SU-DHL-6 (cell line): ENCODE results near the gene DCDC2.

Source experiments
- EZH2phosphoT487 ChIP-seq: fragments of 200-600 bp; sonication (generic), shearing (Covaris generic); conservative IDR thresholded peaks from 2 replicates; pipeline ENCODE4 v1.6.1; 2018; ENCODE audit warnings: mild to moderate bottlenecking, antibody characterized with exemption, low read length, moderate library complexity, mixed read lengths
- TF ChIP-seq, protein P1 (sequence below): fragments of 200-600 bp; sonication (generic); IDR thresholded peaks from one replicate; pipeline ENCODE4 v1.5.1; 2017; ENCODE audit warnings: antibody characterized with exemption, mild to moderate bottlenecking, low read length, moderate library complexity; ENCODE audit not compliant: insufficient read depth, poor library complexity, severe bottlenecking

DNA sequence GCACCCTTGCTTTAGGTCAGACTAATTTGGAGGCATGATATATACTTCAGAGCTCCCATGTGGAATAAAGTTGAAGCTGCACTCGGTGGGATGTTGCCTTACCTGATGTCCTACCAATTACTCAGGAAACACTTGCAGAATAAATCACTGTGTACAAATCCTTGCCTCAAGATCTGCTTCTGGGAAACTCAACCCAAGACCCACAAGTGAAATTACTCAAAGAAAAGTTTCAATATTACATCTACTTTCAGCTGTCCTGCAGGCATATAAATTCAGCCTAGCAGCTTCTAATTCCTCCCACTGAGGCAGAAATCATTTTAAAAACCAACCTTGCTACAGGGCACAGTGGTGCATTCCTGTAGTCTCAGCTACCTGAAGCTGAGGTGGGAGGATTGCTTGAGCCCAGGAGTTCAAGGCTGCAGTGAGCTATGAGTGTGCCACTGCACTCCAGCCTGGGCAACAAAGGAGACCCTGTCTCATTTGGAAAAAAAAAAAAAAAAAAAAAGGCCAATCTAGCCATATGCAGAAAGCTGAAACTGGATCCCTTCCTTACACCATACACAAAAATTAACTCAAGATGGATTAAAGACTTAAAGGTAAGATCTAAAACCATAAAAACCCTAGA lies 20.7 kb upstream of the DCDC2 start:
- TF ChIP-seq, protein P1, sequence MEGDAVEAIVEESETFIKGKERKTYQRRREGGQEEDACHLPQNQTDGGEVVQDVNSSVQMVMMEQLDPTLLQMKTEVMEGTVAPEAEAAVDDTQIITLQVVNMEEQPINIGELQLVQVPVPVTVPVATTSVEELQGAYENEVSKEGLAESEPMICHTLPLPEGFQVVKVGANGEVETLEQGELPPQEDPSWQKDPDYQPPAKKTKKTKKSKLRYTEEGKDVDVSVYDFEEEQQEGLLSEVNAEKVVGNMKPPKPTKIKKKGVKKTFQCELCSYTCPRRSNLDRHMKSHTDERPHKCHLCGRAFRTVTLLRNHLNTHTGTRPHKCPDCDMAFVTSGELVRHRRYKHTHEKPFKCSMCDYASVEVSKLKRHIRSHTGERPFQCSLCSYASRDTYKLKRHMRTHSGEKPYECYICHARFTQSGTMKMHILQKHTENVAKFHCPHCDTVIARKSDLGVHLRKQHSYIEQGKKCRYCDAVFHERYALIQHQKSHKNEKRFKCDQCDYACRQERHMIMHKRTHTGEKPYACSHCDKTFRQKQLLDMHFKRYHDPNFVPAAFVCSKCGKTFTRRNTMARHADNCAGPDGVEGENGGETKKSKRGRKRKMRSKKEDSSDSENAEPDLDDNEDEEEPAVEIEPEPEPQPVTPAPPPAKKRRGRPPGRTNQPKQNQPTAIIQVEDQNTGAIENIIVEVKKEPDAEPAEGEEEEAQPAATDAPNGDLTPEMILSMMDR = no peak
- no peak for TF ChIP-seq EZH2phosphoT487
